IMR-90 (cell line): ENCODE results near the gene SPTB. TPM values are rescaled to one million over a fixed set of nuclear protein-coding genes. Genes with fewer than 3 reads are reported as not detected.

ENCODE experiments used
- ATAC-seq: fragments of 200-7000 bp; cut with Tn5 transposase; 2 replicates; pipeline ENCODE4 v1.9.1; 2020; ENCODE audit warnings: low read depth, mild to moderate bottlenecking, moderate library complexity
- BruUV-seq: library from RNA; stranded (reverse); fragments of 400-500 nt; replicated peaks from 2 replicates; lab custom pipeline; 2021; lab: Mats Ljungman, UMichigan
- CTCF ChIA-PET: fragments of 300-600 bp; formaldehyde crosslinking; extraction: SDS; loops from one replicate; lab custom pipeline; 2021; ENCODE audit warnings: antibody characterized with exemption; lab: Yijun Ruan, JAX
- POLR2A ChIA-PET: fragments of 300-600 bp; sonication (Branson Sonifier 250); formaldehyde crosslinking; loops from one replicate; lab custom pipeline; 2022; ENCODE audit warnings: antibody characterized with exemption; ENCODE audit not compliant: unreplicated experiment; lab: Charles Lee
- DNase-seq: peaks from one replicate; pipeline ENCODE4 v3.0.0; 2013
- H2AFZ ChIP-seq: replicated peaks from 2 replicates; pipeline ENCODE3; 2013; ENCODE audit warnings: low read length, mild to moderate bottlenecking; ENCODE audit not compliant: poor library complexity
- H2AK5ac ChIP-seq: 2 replicates; pipeline ENCODE4 v1.6.1; 2013; ENCODE audit warnings: low read depth, low read length, inconsistent platforms
- H2AK9ac ChIP-seq: replicated peaks from 2 replicates; pipeline ENCODE3; 2013; ENCODE audit warnings: mild to moderate bottlenecking, low read depth, low read length, moderate library complexity; ENCODE audit not compliant: poor library complexity
- H2BK120ac ChIP-seq: 2 replicates; pipeline ENCODE4 v1.6.1; 2013; ENCODE audit warnings: low read depth, low read length, inconsistent platforms
- H2BK15ac ChIP-seq: 3 replicates; pipeline ENCODE4 v1.6.1; 2013; ENCODE audit warnings: low read depth, low read length, inconsistent platforms
- H2BK20ac ChIP-seq: 2 replicates; pipeline ENCODE4 v1.6.1; 2013; ENCODE audit warnings: low read depth, mild to moderate bottlenecking, inconsistent platforms, low read length, moderate library complexity
- H2BK5ac ChIP-seq: 2 replicates; pipeline ENCODE4 v1.6.1; 2013; ENCODE audit warnings: mild to moderate bottlenecking, low read depth, low read length, inconsistent platforms; ENCODE audit not compliant: poor library complexity, severe bottlenecking
- H3K14ac ChIP-seq: replicated peaks from 2 replicates; pipeline ENCODE4 v1.6.1; 2013; ENCODE audit warnings: low read depth, low read length, inconsistent platforms
- H3K18ac ChIP-seq: 2 replicates; pipeline ENCODE4 v1.6.1; 2013; ENCODE audit warnings: low read depth, low read length, control low read depth
- H3K23ac ChIP-seq: 2 replicates; pipeline ENCODE4 v1.6.1; 2013; ENCODE audit warnings: low read depth, low read length, inconsistent platforms
- H3K27ac ChIP-seq: 2 replicates; pipeline ENCODE4 v1.5.1; 2013; ENCODE audit warnings: mild to moderate bottlenecking, control low read depth, low read length; ENCODE audit not compliant: insufficient read depth
- H3K27me3 ChIP-seq: 2 replicates; pipeline ENCODE4 v1.6.1; 2013; ENCODE audit warnings: low read length; ENCODE audit not compliant: control insufficient read depth, insufficient read depth
- H3K36me3 ChIP-seq: 2 replicates; pipeline ENCODE4 v1.6.1; 2013; ENCODE audit warnings: low read length, mixed read lengths; ENCODE audit not compliant: control insufficient read depth, insufficient read depth
- H3K4ac ChIP-seq: 2 replicates; pipeline ENCODE4 v1.6.1; 2013; ENCODE audit warnings: low read depth, low read length, inconsistent platforms
- H3K4me1 ChIP-seq: 2 replicates; pipeline ENCODE4 v1.6.1; 2013; ENCODE audit warnings: low read length, mixed read lengths; ENCODE audit not compliant: control insufficient read depth, insufficient read depth
- H3K4me2 ChIP-seq: 2 replicates; pipeline ENCODE4 v1.6.1; 2013; ENCODE audit warnings: low read depth, mild to moderate bottlenecking, control low read depth, low read length, moderate library complexity
- H3K4me3 ChIP-seq: 2 replicates; pipeline ENCODE4 v1.5.1; 2013; ENCODE audit warnings: low read depth, mild to moderate bottlenecking, control low read depth, low read length, moderate library complexity; ENCODE audit not compliant: insufficient read depth
- H3K56ac ChIP-seq: 2 replicates; pipeline ENCODE4 v1.6.1; 2013; ENCODE audit warnings: low read length, inconsistent platforms; ENCODE audit not compliant: insufficient read depth; ENCODE audit errors: extremely low read depth
- H3K79me1 ChIP-seq, 2 experiments: 2 replicates each; pipeline ENCODE4 v1.6.1; 2013; ENCODE audit warnings: low read length in 2 of 2, inconsistent platforms in 1 of 2, low read depth in 1 of 2
- H3K9ac ChIP-seq: 2 replicates; pipeline ENCODE4 v1.6.1; 2013; ENCODE audit warnings: low read depth, low read length, control low read depth
- H3K9me1 ChIP-seq: 2 replicates; pipeline ENCODE4 v1.6.1; 2013; ENCODE audit warnings: low read length, inconsistent platforms; ENCODE audit not compliant: insufficient read depth
- H3K9me3 ChIP-seq: 2 replicates; pipeline ENCODE4 v1.6.1; 2013; ENCODE audit warnings: low read length; ENCODE audit not compliant: control insufficient read depth, insufficient read depth
- H4K20me1 ChIP-seq: 2 replicates; pipeline ENCODE4 v1.6.1; 2013; ENCODE audit warnings: low read length, inconsistent platforms; ENCODE audit not compliant: insufficient read depth
- H4K5ac ChIP-seq: 2 replicates; pipeline ENCODE4 v1.6.1; 2013; ENCODE audit warnings: mild to moderate bottlenecking, low read depth, low read length, control low read depth
- H4K8ac ChIP-seq, 2 experiments: 2 replicates each; pipeline ENCODE4 v1.6.1; 2013; ENCODE audit warnings: low read depth in 2 of 2, low read length in 2 of 2, control low read depth in 1 of 2, inconsistent platforms in 1 of 2
- H4K91ac ChIP-seq: 2 replicates; pipeline ENCODE4 v1.6.1; 2013; ENCODE audit warnings: low read depth, low read length, inconsistent platforms; ENCODE audit not compliant: insufficient read depth
- BHLHE40 ChIP-seq: fragments of 150-350 bp; IDR thresholded peaks from 2 replicates; pipeline ENCODE4 v1.6.1; 2016; ENCODE audit warnings: mild to moderate bottlenecking, low read depth, low read length
- CEBPB ChIP-seq: IDR thresholded peaks from 2 replicates; pipeline ENCODE4 v1.6.1; 2012; ENCODE audit warnings: low read depth, low read length, improper control_type of control experiment
- FOS ChIP-seq: fragments of 150-350 bp; IDR thresholded peaks from 2 replicates; pipeline ENCODE4 v1.6.1; 2016; ENCODE audit warnings: low read depth, low read length
- MAFK ChIP-seq: IDR thresholded peaks from 2 replicates; pipeline ENCODE4 v1.6.1; 2012; ENCODE audit warnings: low read depth, low read length, improper control_type of control experiment
- MAZ ChIP-seq: IDR thresholded peaks from 2 replicates; pipeline ENCODE4 v1.6.1; 2012; ENCODE audit warnings: low read depth, mild to moderate bottlenecking, low read length, improper control_type of control experiment, moderate library complexity, borderline replicate concordance
- MXI1 ChIP-seq: IDR thresholded peaks from 2 replicates; pipeline ENCODE4 v1.6.1; 2012; ENCODE audit warnings: low read depth, mild to moderate bottlenecking, low read length, moderate library complexity, borderline replicate concordance
- POLR2A ChIP-seq: IDR thresholded peaks from 2 replicates; pipeline ENCODE4 v1.6.1; 2012; ENCODE audit warnings: mild to moderate bottlenecking, low read depth, low read length
- RCOR1 ChIP-seq: IDR thresholded peaks from 2 replicates; pipeline ENCODE4 v1.6.1; 2012; ENCODE audit warnings: mild to moderate bottlenecking, low read length, improper control_type of control experiment; ENCODE audit not compliant: insufficient replicate concordance
- RFX5 ChIP-seq: IDR thresholded peaks from 2 replicates; pipeline ENCODE4 v1.8.0; 2012; ENCODE audit warnings: low read depth, mild to moderate bottlenecking, low read length, moderate library complexity
- SMC3 ChIP-seq: fragments of 150-350 bp; IDR thresholded peaks from 2 replicates; pipeline ENCODE4 v1.6.1; 2016; ENCODE audit warnings: low read depth, mild to moderate bottlenecking, antibody characterized with exemption, low read length, moderate library complexity
- WGBS, 2 experiments: methylation state at CpG; one replicate each; pipeline versions ENCODE4 v1.1.5 to v1.1.7; 2013; ENCODE audit warnings: missing lambda C conversion rate in 2 of 2; ENCODE audit not compliant: insufficient read length in 1 of 2; ENCODE audit errors: extremely low coverage in 2 of 2; 5-methylcytosine and 5-hydroxymethylcytosine counted together
- dilution Hi-C: fragments of 300-500 bp; cut with HindIII; formaldehyde crosslinking; loops from one replicate; pipeline ENCODE4 v1.14.3; 2018; ENCODE audit warnings: low sequenced_read_pairs; ENCODE audit not compliant: unreplicated experiment
- in situ Hi-C: fragments of 300-500 bp; cut with MboI; formaldehyde crosslinking; loops from 3 replicates; pipeline ENCODE4 v1.14.3; 2019; ENCODE audit warnings: low sequenced_read_pairs, inconsistent platforms, mixed read lengths
- intact Hi-C: fragments of 100-400 bp; cut with micrococcal nuclease; formaldehyde crosslinking; loops from 2 replicates; pipeline ENCODE4 v1.10.0; 2022
- polyA plus RNA-seq, 3 experiments: library from polyadenylated mRNA; depleted of rRNA; stranded (reverse); fragments of >200 nt; gene quantifications; 2 replicates each; pipeline ENCODE4 v1.2.3, GENCODE V29; 2012; ENCODE audit warnings: low replicate concordance in 1 of 3
- total RNA-seq: library from RNA; depleted of rRNA; stranded (reverse); fragments of >200 nt; gene quantifications from 2 replicates; pipeline ENCODE4 v1.2.3, GENCODE V29; 2012
- TF ChIP-seq, protein P1 (sequence below): conservative IDR thresholded peaks from 2 replicates; pipeline ENCODE4 v1.5.1; 2012; ENCODE audit warnings: mild to moderate bottlenecking, low read depth, low read length, improper control_type of control experiment
- TF ChIP-seq, protein P2 (sequence below): fragments of 150-350 bp; IDR thresholded peaks from 2 replicates; pipeline ENCODE4 v1.6.1; 2016; ENCODE audit warnings: low read depth, mild to moderate bottlenecking, low read length, moderate library complexity, borderline replicate concordance

SPTB gene
- total and polyA plus RNA-seq, 2 of the 4 experiments (the other 2 are of a cell fraction), result under 0.01 to 0.07 TPM

DNA sequence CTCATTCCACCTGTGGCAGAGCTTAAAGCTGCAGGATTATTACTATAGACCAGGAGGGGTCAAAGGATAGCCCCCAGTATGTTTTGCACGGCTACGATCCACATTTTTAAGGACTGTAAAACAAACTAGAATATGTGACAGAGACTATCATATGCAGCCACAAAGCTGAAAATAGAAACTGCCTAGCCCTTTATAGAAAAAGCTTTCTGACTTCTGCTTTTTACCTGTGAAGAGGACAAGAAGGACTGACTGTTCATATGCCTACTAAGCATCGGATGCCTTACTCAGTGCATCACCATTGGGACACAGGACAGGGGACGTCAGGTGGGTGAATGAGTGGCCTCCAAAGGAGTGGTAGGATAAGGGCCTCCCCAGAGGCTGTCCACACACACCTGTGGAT is 29.8 kb downstream of the SPTB start:
- no peak overlapping the region for H3K9ac ChIP-seq
- no peak overlapping the region for H3K18ac ChIP-seq
- H2AFZ ChIP-seq, result no peak overlapping the region
- no peak overlapping the region for H4K5ac ChIP-seq
- no CpG with 5 or more reads among the region's 4 CpGs for WGBS, 2 experiments
- no peak overlapping the region for H2BK20ac ChIP-seq
- no peaks in the 10 kb centered on the region for H3K36me3 ChIP-seq
- H2AK9ac ChIP-seq, result no peak overlapping the region
- peaks cover 57% of the 10 kb centered on the region for H3K27me3 ChIP-seq
- no peak overlapping the region for H3K27ac ChIP-seq
- no peak overlapping the region for H4K8ac ChIP-seq
- H3K9me1 ChIP-seq, result 0 out of 2 replicates have a peak, but pooled peaks cover 3% of the 10 kb centered on the region
- H2BK120ac ChIP-seq, result no peak overlapping the region
- no peak overlapping the region for H4K91ac ChIP-seq
- no peak overlapping the region for H3K23ac ChIP-seq
- no peak overlapping the region for H2BK5ac ChIP-seq
- no peak overlapping the region for H2AK5ac ChIP-seq
- H3K79me1 ChIP-seq, result no peaks in the 10 kb centered on the region
- H3K4ac ChIP-seq, result no peak overlapping the region
- no peaks in the 10 kb centered on the region; the same call in 1 of the 2 replicates for H3K4me1 ChIP-seq
- POLR2A ChIA-PET, result no interaction called here
- in situ Hi-C loops, result no loop called here
- no peaks in the 10 kb centered on the region for H3K9me3 ChIP-seq
- H4K20me1 ChIP-seq, result no peaks in the 10 kb centered on the region
- intact Hi-C loops, result no loop called here
- no peak overlapping the region for H3K56ac ChIP-seq
- DNase-seq (no peak), ATAC-seq (no peak)
- no peak overlapping the region for H3K14ac ChIP-seq
- BruUV-seq, result no TSS peak
- H2BK15ac ChIP-seq, result no peak overlapping the region
- TF ChIP-seq, protein P1, sequence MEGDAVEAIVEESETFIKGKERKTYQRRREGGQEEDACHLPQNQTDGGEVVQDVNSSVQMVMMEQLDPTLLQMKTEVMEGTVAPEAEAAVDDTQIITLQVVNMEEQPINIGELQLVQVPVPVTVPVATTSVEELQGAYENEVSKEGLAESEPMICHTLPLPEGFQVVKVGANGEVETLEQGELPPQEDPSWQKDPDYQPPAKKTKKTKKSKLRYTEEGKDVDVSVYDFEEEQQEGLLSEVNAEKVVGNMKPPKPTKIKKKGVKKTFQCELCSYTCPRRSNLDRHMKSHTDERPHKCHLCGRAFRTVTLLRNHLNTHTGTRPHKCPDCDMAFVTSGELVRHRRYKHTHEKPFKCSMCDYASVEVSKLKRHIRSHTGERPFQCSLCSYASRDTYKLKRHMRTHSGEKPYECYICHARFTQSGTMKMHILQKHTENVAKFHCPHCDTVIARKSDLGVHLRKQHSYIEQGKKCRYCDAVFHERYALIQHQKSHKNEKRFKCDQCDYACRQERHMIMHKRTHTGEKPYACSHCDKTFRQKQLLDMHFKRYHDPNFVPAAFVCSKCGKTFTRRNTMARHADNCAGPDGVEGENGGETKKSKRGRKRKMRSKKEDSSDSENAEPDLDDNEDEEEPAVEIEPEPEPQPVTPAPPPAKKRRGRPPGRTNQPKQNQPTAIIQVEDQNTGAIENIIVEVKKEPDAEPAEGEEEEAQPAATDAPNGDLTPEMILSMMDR, result no peak
- TF ChIP-seq CEBPB, result no peak
- no peak for TF ChIP-seq RFX5
- TF ChIP-seq RCOR1, result no peak
- no peak for TF ChIP-seq BHLHE40
- TF ChIP-seq SMC3, result no peak
- TF ChIP-seq MAFK, result no peak
- no peak for TF ChIP-seq FOS
- TF ChIP-seq, protein P2, sequence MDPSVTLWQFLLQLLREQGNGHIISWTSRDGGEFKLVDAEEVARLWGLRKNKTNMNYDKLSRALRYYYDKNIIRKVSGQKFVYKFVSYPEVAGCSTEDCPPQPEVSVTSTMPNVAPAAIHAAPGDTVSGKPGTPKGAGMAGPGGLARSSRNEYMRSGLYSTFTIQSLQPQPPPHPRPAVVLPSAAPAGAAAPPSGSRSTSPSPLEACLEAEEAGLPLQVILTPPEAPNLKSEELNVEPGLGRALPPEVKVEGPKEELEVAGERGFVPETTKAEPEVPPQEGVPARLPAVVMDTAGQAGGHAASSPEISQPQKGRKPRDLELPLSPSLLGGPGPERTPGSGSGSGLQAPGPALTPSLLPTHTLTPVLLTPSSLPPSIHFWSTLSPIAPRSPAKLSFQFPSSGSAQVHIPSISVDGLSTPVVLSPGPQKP, result no peak
- no peak for TF ChIP-seq POLR2A
- TF ChIP-seq MAZ, result no peak
- TF ChIP-seq MXI1, result no peak
- dilution Hi-C loops, result no loop called here
- no peak overlapping the region for H3K4me3 ChIP-seq
- no peak overlapping the region for H3K4me2 ChIP-seq
- CTCF ChIA-PET, result no interaction called here
